HG02981 (cell line): Measurements from ENCODE around the gene MYG1.
"Not testable (repeated sequence)": the region's sequence is repeated elsewhere in the genome, so short reads cannot be mapped to it uniquely, and the experiment has no call there.

ENCODE experiments used
- ATAC-seq: cut with Tn5 transposase; IDR thresholded peaks from one replicate; pipeline ENCODE4 v1.9.1; 2021; ENCODE audit warnings: mild to moderate bottlenecking, moderate library complexity; ENCODE audit not compliant: unreplicated experiment

MYG1 gene

DNA sequence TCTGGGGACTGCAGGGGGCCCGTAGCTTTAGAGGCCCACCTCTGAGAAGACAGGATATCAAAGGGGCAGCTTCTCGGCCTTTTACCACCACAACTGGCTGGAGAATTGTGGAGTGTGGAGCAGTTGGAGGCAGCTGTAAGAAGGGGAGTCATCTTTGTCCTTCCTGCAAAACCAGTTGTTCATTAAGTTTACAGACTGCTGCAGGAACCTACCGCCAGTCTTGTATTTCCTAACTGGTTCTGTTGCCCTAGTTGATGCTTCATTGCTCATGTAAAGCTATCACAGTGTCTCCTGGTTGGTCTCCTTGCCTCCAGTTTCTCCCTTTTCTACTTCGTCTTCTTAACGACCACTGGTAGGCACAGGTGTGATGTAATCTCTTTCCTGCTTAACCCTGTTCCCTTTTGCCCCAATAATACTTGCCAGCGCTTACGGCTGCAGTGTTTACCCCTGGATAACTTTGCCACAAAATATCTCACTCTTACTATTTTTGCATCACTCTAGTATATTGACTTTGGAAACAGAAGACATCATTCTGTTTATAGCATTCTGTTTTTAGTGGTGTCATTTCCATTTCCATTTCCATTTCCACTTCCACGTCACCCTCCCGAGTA is 19.5 kb upstream of the MYG1 start:
- no peak for ATAC-seq

DNA sequence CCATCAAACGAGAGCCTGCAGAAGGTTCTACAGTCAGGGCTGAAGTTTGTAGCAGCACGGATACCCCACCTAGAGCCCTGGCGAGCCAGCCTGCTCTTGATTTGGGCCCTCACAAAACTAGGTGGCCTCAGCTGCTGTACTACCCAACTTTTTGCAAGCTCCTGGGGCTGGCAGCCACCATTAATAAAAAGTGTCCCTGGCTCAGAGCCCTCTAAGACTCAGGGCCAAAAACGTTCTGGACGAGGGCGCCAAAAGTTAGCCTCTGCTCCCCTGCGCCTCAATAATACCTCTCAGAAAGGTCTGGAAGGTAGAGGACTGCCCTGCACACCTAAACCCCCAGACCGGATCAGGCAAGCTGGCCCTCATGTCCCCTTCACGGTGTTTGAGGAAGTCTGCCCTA is 13.0 kb upstream of the MYG1 start:
- no peak for ATAC-seq

GRCh38 chr12:53287741-53288216 is 11.7 kb upstream of the MYG1 start:
- no peak for ATAC-seq

DNA sequence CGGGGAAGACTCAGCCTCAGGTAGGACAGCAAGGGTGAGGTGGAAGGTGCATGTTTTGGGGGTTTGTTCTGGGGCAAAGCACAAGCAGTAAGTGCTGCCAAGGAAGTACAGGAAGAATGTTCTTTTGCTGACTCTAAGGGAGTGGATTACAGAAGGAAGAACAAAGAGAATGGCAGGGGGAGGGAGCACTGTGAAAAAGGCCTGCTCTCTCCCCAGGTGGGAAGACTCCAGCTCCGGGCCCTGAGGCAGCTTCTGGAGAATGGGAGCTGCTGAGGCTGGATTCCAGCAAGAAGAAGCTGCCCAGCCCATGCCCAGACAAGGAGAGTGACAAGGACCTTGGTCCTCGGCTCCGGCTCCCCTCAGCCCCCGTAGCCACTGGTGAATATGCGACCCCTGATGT is 11.2 kb upstream of the MYG1 start:
- no peak for ATAC-seq

DNA sequence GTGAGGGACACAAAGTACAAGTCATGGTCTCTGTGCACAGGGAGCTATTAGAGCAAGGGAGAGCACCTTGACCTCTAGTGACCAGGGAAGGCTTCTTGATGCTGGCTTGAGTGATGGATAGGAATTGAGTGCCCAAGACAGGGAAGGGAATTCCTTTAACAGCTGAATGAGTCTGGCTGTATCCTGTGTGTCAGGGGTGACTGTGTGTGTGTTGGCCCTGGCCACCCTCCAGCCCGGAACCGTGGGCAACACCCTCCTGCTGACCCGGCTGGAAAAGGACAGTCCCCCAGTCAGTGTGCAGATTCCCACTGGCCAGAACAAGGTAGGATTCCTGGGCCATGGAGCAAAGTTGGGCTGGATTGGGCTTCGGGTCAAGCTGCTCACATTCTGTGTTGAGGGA is 9.6 kb upstream of the MYG1 start:
- ATAC-seq: no peak

- ATAC-seq: no peak
Measured at GRCh38 chr12:53290661-53291060, 8.8 kb upstream of the MYG1 start.

DNA sequence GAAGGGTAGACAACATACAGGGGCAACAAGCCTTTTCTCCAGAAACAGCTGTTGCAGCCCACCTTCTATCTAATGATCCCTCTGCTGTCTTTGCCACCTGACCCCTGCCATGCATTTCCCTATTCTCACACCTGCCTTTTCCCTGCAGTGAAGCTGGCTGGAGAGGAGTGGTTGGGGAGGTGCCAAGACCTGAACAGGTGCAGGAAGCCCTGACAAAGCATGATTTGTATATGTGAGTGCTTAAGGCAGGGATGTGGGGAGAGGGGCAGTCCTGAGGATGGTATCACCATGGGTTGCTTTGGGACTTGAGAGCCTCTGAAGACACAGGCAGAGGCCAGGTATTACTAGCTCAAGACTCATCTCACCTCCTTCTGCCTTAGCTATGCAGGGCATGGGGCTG is 7.1 kb upstream of the MYG1 start:
- no peak for ATAC-seq

- peak; percentile 82 for ATAC-seq
Measured at GRCh38 chr12:53295070-53295890, 4.2 kb upstream of the MYG1 start, which contains the start of gene PFDN5. PFDN5 (plus strand) TSS chr12:53295542; CDS start chr12:53295568, 26 bp downstream.

- no peak for ATAC-seq
Measured at GRCh38 chr12:53295891-53296219, 3.6 kb upstream of the MYG1 start.

- not testable (repeated sequence) for ATAC-seq
Measured at GRCh38 chr12:53297106-53297505, 2.4 kb upstream of the MYG1 start.

DNA sequence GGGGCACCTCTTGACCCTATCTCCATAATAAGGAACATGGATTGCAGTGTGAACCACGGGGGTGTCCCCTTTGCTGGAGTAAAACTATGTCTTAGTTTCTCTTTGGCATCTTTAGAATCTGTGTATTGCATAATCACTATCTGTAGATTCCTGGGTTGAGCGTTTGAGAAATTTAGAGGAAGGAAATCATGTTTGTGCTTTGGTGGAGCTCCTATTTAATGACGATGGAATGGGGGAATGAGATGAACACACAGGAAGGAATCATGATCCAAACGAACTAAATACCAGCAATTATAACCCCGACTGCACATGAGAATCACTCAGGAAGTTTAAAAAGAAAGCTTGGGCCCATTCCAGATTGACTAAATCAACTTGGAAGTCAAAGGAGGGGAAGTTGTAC is 1.3 kb upstream of the MYG1 start:
- no peak for ATAC-seq

- no peak for ATAC-seq
Measured at GRCh38 chr12:53299101-53299453, 418 bp upstream of the MYG1 start.

GRCh38 chr12:53300187-53300586 is 692 bp downstream of the MYG1 start:
- ATAC-seq: no peak

GRCh38 chr12:53302903-53303302 is 3.4 kb downstream of the MYG1 start:
- no peak for ATAC-seq

DNA sequence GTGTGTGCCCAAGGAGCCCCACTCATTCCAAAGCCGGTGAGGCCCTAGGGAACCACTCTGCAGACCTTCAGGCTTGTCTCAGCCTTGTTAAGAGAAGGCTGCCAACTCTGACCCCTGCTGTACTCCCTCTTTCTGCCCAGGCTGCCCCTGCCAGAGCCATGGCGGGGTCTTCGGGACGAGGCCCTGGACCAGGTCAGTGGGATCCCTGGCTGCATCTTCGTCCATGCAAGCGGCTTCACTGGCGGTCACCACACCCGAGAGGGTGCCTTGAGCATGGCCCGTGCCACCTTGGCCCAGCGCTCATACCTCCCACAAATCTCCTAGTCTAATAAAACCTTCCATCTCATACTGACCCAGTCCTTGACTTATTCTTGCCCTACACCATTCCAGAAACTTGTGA is 7.3 kb downstream of the MYG1 start:
- no peak for ATAC-seq

DNA sequence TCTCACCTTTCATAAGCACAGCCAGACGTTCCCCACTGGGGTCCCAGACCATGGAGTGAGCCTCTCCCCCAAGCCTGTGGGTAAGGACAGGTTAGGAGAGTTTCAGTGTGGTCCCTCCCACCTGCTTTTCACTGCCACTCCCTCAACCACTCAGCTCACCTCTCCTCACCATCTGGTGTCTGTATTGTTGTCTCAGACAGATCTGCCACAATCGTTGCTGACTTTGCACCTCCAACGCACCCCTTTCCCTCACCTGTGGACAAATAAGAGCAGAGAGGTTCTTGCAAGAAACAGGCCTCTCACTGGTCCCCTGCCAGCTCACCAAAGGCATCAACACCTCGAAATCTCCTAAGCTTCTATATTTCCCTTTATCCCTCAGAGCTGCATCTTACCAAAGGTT is 8.8 kb downstream of the MYG1 start:
- no peak for ATAC-seq

DNA sequence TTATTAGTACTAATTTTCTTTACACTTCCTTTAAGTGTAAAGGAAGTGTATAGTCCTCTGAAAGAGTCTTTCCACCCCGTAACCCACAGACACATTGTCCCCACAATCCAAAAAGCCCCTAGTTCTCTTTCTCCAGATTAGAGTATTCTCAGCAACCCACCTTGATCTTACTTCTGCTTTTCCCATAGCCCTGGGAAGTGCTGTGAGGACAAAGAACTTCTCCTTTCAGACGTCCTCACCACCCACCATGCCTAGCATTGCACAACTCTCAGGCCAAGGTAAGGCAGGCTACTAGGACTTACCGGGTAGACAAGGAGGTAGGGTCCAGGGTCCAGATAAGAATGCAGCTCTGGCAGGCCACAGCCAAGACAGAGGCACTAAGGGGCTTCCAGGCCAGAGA is 14.5 kb downstream of the MYG1 start:
- ATAC-seq: no peak

- no peak for ATAC-seq
Measured at GRCh38 chr12:53320352-53321195, 21.1 kb downstream of the MYG1 start.

GRCh38 chr12:53324113-53324778 is 24.8 kb downstream of the MYG1 start:
- ATAC-seq: peak; percentile 29

DNA sequence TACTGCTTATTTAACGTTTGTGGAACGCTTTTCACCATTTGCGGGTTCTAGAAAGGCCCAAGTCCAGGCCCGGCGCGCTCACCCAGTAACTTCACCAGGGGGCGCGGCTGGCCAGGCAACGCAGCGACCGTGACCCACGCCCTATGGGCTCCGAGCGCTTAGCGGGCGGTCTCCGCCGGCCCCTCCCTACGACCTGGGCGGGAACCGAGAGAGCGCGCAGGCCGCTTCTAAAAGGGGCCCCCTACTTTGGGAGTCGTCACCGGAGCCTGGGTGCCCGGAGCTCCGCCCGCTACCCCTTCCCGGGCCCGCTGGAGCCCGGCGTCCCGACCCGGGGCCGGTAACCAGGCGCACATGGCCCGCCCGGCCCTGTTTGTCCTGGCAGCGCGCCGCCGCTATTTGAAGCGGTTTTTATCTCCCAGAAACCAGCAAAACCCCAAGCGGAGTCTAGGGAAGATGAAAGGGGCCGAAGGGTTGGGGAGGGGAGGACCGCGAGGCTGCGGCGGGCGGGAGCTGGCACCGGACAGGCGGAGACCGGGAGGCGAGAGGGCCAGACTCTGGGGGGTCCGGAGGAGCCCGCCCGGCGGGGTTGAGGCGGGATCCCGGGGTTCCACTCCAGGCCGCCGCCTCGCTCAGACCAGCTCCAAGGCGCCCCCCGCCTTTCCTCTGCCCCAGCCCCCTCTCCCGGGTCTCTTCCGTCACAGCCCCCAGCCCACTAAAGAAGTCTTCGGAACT is 25.4 kb downstream of the MYG1 start:
- peak; percentile 43 for ATAC-seq
